ENCODE results near the gene ALK.

GRCh38 chr2:29370581-29371125, 550.7 kb downstream of the ALK start:
- TF ChIP-seq POLR2A (IDR thresholded peaks at IDR 0.05) (no peak), CTCF (IDR thresholded peaks at IDR 0.05) (no peak)
